ENCODE measurements around the gene FAAP20.

- TF ChIP-seq POLR2AphosphoS5 (IDR thresholded peaks at IDR 0.05) (peak in 1 of 4 donors; percentile 22), CTCF (IDR thresholded peaks at IDR 0.05) (no peak)
Observed at GRCh38 chr1:2229911-2230731, 35.5 kb upstream of the FAAP20 start.

Data from sigmoid colon (tissue), 4 donors.